GM19438 (cell line): ENCODE data around the gene GLIS1.

Experiments
- ATAC-seq: cut with Tn5 transposase; IDR thresholded peaks from one replicate; pipeline ENCODE4 v1.9.1; 2021; ENCODE audit warnings: low read depth; ENCODE audit not compliant: unreplicated experiment

GLIS1 gene

GRCh38 chr1:53585565-53585964 lies 153.4 kb downstream of the GLIS1 start:
- ATAC-seq: no peak

- ATAC-seq: no peak
These were observed 153.8 kb downstream of the GLIS1 start for GRCh38 chr1:53585129-53585528.

- no peak for ATAC-seq
These were observed 154.2 kb downstream of the GLIS1 start for GRCh38 chr1:53584777-53585107.

GRCh38 chr1:53583868-53584776 lies 154.8 kb downstream of the GLIS1 start:
- no peak for ATAC-seq

GRCh38 chr1:53583021-53583867 lies 155.7 kb downstream of the GLIS1 start:
- no peak for ATAC-seq

GRCh38 chr1:53582211-53583020 lies 156.5 kb downstream of the GLIS1 start:
- ATAC-seq: no peak

- no peak for ATAC-seq
These were observed 157.5 kb downstream of the GLIS1 start for GRCh38 chr1:53581476-53581875.

- ATAC-seq: no peak
These were observed 158.1 kb downstream of the GLIS1 start for GRCh38 chr1:53580739-53581475.

GRCh38 chr1:53580009-53580400 lies 159.0 kb downstream of the GLIS1 start:
- no peak for ATAC-seq

GRCh38 chr1:53579221-53580008 lies 159.5 kb downstream of the GLIS1 start:
- ATAC-seq: no peak

GRCh38 chr1:53578358-53578757 lies 160.6 kb downstream of the GLIS1 start:
- ATAC-seq: no peak

- ATAC-seq: no peak
These were observed 161.2 kb downstream of the GLIS1 start for GRCh38 chr1:53577761-53578100.

GRCh38 chr1:53576866-53577760 lies 161.9 kb downstream of the GLIS1 start:
- no peak for ATAC-seq

GRCh38 chr1:53576381-53576801 lies 162.6 kb downstream of the GLIS1 start:
- ATAC-seq: no peak

- ATAC-seq: no peak
These were observed 163.0 kb downstream of the GLIS1 start for GRCh38 chr1:53575955-53576320.

- ATAC-seq: no peak
These were observed 163.6 kb downstream of the GLIS1 start for GRCh38 chr1:53575141-53575954.

- no peak for ATAC-seq
These were observed 164.3 kb downstream of the GLIS1 start for GRCh38 chr1:53574621-53575020.

GRCh38 chr1:53573931-53574330 lies 165.0 kb downstream of the GLIS1 start:
- ATAC-seq: no peak
